ENCODE measurements around the gene EEFSEC. TPM values are rescaled to one million over a fixed set of nuclear protein-coding genes. Genes with fewer than 3 reads are reported as not detected.
"Not testable (repeated sequence)": the region's sequence is repeated elsewhere in the genome, so short reads cannot be mapped to it uniquely, and the experiment has no call there.

Gene EEFSEC
- polyA plus RNA-seq, 1 donor from 2014 or later = 4.6 TPM

GRCh38 chr3:128152419-128153155 is 694 bp upstream of the EEFSEC start:
- no peak overlapping the region for H2AFZ ChIP-seq (ENCODE audit: low read depth, low read length)
- TF ChIP-seq TAF1 (IDR thresholded peaks at IDR 0.05; ENCODE audit: low read depth) = no peak
- TF ChIP-seq EP300 (conservative IDR thresholded peaks at IDR 0.05; ENCODE audit: poor library complexity, severe bottlenecking) = no peak
- no peak for TF ChIP-seq REST (IDR thresholded peaks at IDR 0.05; ENCODE audit: borderline replicate concordance)
- no peak for TF ChIP-seq RAD21 (conservative IDR thresholded peaks at IDR 0.05)
- TF ChIP-seq SMC3 (conservative IDR thresholded peaks at IDR 0.05; ENCODE audit: poor library complexity) = no peak
- no peak for TF ChIP-seq POLR2AphosphoS5 (IDR thresholded peaks at IDR 0.05)
- TF ChIP-seq CTCF (IDR thresholded peaks at IDR 0.05; ENCODE audit: poor library complexity, severe bottlenecking) = no peak
- no peak for TF ChIP-seq EZH2 (IDR thresholded peaks at IDR 0.05; ENCODE audit: borderline replicate concordance, insufficient read depth, low read length, poor library complexity, severe bottlenecking)
- TF ChIP-seq MXI1 (conservative IDR thresholded peaks at IDR 0.05; ENCODE audit: poor library complexity, severe bottlenecking) = no peak
- H3K4me3 ChIP-seq (ENCODE audit: low read length) = peak overlapping the region; percentile 98
- H3K79me2 ChIP-seq (replicated peaks; ENCODE audit: insufficient read depth, low read length) = no peaks in the 10 kb centered on the region
- H3K9ac ChIP-seq (ENCODE audit: low read length) = peak overlapping the region; percentile 77
- no peaks in the 10 kb centered on the region for H3F3A ChIP-seq (ENCODE audit: insufficient read depth, low read length, poor library complexity, severe bottlenecking)
- H3K9me3 ChIP-seq (ENCODE audit: low read length) = no peaks in the 10 kb centered on the region
- no peaks in the 10 kb centered on the region for H3K9me2 ChIP-seq (ENCODE audit: insufficient read depth, low read length)
- no peaks in the 10 kb centered on the region for H3K36me3 ChIP-seq (ENCODE audit: insufficient read depth, low read length)
- no peaks in the 10 kb centered on the region for H4K20me1 ChIP-seq (ENCODE audit: insufficient read depth)
- no peak overlapping the region for H3K27ac ChIP-seq (ENCODE audit: low read length)
- no peak overlapping the region for H3K4me2 ChIP-seq (ENCODE audit: low read length)
- no peaks in the 10 kb centered on the region for H3K27me3 ChIP-seq (ENCODE audit: insufficient read depth, low read depth, low read length)

GRCh38 chr3:128154354-128154753 is 1.1 kb downstream of the EEFSEC start:
- H4K20me1 ChIP-seq (ENCODE audit: insufficient read depth); H3K27me3 ChIP-seq (ENCODE audit: insufficient read depth, low read depth, low read length); H3K9me2 ChIP-seq (ENCODE audit: insufficient read depth, low read length); H3K9me3 ChIP-seq (ENCODE audit: low read length); H3K36me3 ChIP-seq (ENCODE audit: insufficient read depth, low read length); H3K79me2 ChIP-seq (replicated peaks; ENCODE audit: insufficient read depth, low read length); H3F3A ChIP-seq (ENCODE audit: insufficient read depth, low read length, poor library complexity, severe bottlenecking): not testable (repeated sequence)
- peak overlapping the region; percentile 92 for H3K4me2 ChIP-seq (ENCODE audit: low read length)
- peak overlapping the region; percentile 53 for H3K27ac ChIP-seq (ENCODE audit: low read length)
- H2AFZ ChIP-seq (ENCODE audit: low read depth, low read length) = peak overlapping the region; percentile 80
- H3K9ac ChIP-seq (ENCODE audit: low read length) = peak overlapping the region; percentile 77
- peak overlapping the region; percentile 98 for H3K4me3 ChIP-seq (ENCODE audit: low read length)

Measured in neural cell (in vitro differentiated cells).